Panc1 (cell line): ENCODE measurements around the gene PJA2.

Source experiments
- CTCF ChIP-seq: fragments of 450-650 bp; IDR thresholded peaks from 2 replicates; pipeline ENCODE4 v1.5.1; 2017; ENCODE audit warnings: mild to moderate bottlenecking
- POLR2AphosphoS5 ChIP-seq: IDR thresholded peaks from 2 replicates; pipeline ENCODE4 v1.6.1; 2012; ENCODE audit warnings: mild to moderate bottlenecking, low read depth, low read length, moderate library complexity
- REST ChIP-seq, 2 experiments: IDR thresholded peaks; 2 replicates each; pipeline ENCODE4 v1.6.1; 2011 to 2012; ENCODE audit warnings: low read depth in 2 of 2, control low read depth in 1 of 2, low read length in 1 of 2, mild to moderate bottlenecking in 1 of 2, moderate library complexity in 1 of 2; ENCODE audit not compliant: insufficient read depth in 1 of 2
- SIN3A ChIP-seq: IDR thresholded peaks from 2 replicates; pipeline ENCODE4 v1.6.1; 2012; ENCODE audit warnings: low read depth, mild to moderate bottlenecking, low read length, moderate library complexity, borderline replicate concordance; ENCODE audit not compliant: insufficient read depth
- TCF7L2 ChIP-seq: IDR thresholded peaks from 2 replicates; pipeline ENCODE4 v1.6.1; 2011; ENCODE audit warnings: mild to moderate bottlenecking, low read depth, low read length, inconsistent platforms

GRCh38 chr5:109450129-109450877 lies 40.5 kb upstream of the PJA2 start:
- TF ChIP-seq CTCF (no peak), REST (IDR thresholded peaks at IDR 0.05; ENCODE audit: insufficient read depth in 1 of 2, low read depth in 2 of 2, low read length in 1 of 2) (no peak), POLR2AphosphoS5 (no peak), TCF7L2 (no peak), SIN3A (no peak)
